NCI-H82 treated with DMSO at 0.1 percent for 48 hours (cell line): Measurements from ENCODE around the gene ERP27.

Experiments used
- DNase-seq: peaks from one replicate; lab custom pipeline; 2025; ENCODE audit not compliant: unreplicated experiment; lab: John Stamatoyannopoulos, UW

The ERP27 gene

GRCh38 chr12:14959916-14960496 is 21.7 kb upstream of the ERP27 start:
- no peak for DNase-seq

GRCh38 chr12:14959463-14959862 is 21.1 kb upstream of the ERP27 start:
- DNase-seq, result no peak

- no peak for DNase-seq
Observed at GRCh38 chr12:14959126-14959440, 20.7 kb upstream of the ERP27 start.

- DNase-seq, result no peak
Observed at GRCh38 chr12:14958361-14959125, 20.2 kb upstream of the ERP27 start.

GRCh38 chr12:14957551-14958168 is 19.3 kb upstream of the ERP27 start:
- DNase-seq, result no peak

- no peak for DNase-seq
Observed at GRCh38 chr12:14956905-14957304, 18.6 kb upstream of the ERP27 start.

DNA sequence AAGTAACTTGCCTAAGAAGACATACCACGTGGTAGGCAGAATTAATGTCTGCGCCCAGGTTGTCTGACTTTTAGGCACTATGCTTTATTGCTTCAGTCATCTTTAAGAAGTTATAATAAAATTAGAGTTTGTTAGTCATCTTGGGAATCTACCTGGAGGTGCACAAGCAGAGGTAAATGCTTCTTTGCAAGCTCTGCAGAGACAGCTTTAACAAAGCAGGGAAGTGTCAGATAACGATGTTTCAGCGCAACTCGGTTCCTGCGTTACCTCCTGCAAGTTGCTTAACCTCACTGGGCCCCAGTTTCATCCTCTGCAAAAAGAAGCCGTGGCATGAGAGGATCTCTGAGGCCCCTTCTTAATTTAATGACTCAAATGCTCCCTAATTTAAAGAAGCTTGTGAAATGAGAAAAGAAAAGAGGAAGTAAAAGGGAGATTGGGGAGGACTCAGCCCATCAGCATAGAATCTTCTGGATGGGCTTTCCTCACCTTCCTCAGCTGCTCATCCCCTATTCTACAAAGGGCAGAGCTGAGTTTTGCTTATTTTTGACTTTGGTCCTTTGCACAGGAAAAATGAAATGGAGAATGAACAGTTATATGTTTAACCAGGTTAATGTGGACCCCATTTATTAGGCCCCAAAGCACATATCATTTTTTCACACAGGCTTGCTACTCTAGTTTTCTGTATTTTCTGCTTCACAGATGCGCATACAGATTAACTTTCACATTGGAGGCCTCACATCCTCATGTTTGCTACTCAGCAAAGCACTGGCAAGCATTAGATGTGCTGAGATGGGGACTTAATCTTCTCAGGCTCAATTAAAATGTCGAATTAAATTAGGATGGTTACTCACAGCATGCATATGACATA is 17.9 kb upstream of the ERP27 start:
- DNase-seq, result peak; percentile 29

DNA sequence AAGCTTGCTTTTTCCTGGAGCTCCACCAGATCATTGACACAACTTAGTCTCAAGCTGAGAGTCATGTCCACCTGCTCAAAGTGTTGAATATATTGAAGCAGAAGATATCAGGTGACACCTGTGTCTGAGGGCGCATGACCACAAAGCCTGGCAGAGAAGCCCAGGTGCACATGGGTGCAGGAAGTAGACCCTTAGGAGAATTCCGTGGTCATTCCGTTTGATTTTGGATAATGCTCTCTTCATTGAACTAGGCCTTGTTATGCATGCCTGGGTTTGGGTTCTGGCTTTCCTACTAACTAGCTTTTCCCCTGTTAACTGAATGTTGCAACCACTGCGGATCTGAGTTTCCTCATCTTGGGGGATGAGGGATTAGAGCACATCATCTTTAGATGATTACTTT is 15.9 kb upstream of the ERP27 start:
- DNase-seq, result no peak

- DNase-seq, result no peak
Observed at GRCh38 chr12:14953752-14954151, 15.4 kb upstream of the ERP27 start.

GRCh38 chr12:14952299-14952921 is 14.1 kb upstream of the ERP27 start:
- DNase-seq, result no peak

- no peak for DNase-seq
Observed at GRCh38 chr12:14951851-14952250, 13.5 kb upstream of the ERP27 start.

GRCh38 chr12:14950982-14951746 is 12.8 kb upstream of the ERP27 start:
- no peak for DNase-seq

DNA sequence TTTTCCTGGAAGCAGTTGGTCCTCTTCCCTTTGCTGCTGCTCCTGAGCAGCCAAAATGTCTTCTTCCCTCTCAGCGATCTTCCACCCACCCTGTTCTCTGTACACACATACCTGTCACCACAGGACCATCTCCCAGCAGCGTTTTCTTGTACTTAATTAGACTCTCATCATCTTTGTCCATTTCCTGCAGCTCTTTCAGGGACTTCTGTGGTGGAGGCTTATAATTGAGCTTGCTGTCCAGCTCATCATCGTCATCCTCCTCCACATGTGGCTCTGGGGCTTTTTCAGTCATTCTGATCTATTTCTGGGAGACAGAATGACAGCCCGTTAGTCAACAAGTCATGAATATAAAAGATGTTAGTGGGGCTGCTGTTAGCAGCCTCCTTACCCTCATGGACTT is 12.1 kb upstream of the ERP27 start:
- no peak for DNase-seq

GRCh38 chr12:14949631-14950030 is 11.3 kb upstream of the ERP27 start:
- DNase-seq, result no peak

GRCh38 chr12:14948672-14949071 is 10.3 kb upstream of the ERP27 start:
- no peak for DNase-seq

GRCh38 chr12:14946861-14947260 is 8.5 kb upstream of the ERP27 start:
- no peak for DNase-seq

- DNase-seq, result no peak
Observed at GRCh38 chr12:14946162-14946561, 7.8 kb upstream of the ERP27 start.

GRCh38 chr12:14942196-14942931 is 4.0 kb upstream of the ERP27 start:
- DNase-seq, result no peak

DNA sequence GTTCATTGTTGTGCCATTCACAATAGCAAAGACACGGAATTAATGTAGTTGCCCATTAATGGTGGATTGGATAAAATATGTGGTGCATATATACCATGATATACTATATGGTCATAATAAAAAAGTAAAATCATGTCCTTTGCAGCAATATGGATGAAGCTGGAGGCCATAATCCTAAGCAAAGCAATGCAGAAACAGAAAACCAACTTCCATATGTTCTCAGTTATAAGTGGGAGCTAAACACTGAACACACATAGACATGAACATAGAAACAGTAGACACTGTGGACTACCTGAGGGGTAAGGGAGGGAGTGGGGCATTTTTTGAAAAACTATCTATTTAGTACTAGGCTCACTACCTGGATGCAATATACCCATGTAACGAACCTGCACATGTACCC is 3.0 kb upstream of the ERP27 start:
- no peak for DNase-seq

- peak; percentile 54 for DNase-seq
Observed at GRCh38 chr12:14937689-14938088, 648 bp downstream of the ERP27 start.
